Activated CD8-positive, alpha-beta memory T cell treated with anti-CD3 and anti-CD28 coated beads, Interleukin-2, amount 50 U/mL, for 48 hours (primary cell): ENCODE measurements around the gene MEIOC.
"Not testable (repeated sequence)": the region's sequence is repeated elsewhere in the genome, so short reads cannot be mapped to it uniquely, and the experiment has no call there.

ENCODE experiments used
- DNase-seq: peaks from one replicate; pipeline ENCODE4 v3.0.0-alpha.2; 2020

Gene MEIOC

GRCh38 chr17:44655983-44656710 lies at the start of gene MEIOC:
TSS of gene MEIOC (plus strand) at chr17:44656468. CDS start at chr17:44656614, 146 bp downstream.
- peak; percentile 73 for DNase-seq

GRCh38 chr17:44606658-44607057 lies 49.6 kb upstream of the MEIOC start:
- DNase-seq = no peak

DNA sequence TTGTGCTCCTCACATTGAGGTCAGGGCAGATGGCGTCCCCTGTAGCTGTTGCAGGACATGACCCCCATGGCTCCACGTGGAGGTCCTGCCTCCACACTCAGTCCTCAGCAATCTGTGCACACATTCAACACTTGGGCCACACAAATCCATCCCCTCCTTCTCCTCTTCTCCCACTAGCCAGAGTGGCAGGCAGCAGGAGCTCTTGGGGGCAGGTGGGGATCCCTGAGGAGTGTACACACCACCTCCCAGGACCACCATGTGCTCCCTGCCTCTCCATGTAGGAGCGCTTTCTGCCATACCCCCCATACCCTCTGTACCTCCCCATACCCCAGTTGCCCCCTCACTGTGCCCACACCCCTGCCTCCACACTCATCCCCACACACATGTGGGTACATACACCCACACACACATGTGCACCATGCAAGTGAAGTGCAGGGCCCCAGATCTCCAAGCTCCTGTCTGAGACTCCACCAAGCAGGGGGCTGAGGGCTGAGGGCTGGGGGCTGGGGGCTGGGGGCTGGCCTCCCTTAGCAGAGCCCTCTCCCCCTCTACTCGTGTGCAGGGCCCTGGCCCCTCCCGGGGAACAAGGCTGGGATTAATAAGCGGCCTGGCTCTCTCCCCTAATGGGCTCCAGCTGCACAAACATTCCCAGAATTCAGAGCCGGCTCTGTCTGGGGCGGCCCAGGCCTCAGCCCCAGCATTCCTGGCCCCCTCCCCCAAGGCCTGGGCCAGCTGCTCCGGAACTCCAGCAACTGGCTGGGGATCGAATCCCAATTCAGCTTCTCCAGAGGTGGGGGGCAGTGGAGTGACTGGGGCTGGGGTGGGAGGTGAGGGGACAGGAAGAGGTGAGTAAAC lies 48.2 kb upstream of the MEIOC start:
- DNase-seq = no peak

GRCh38 chr17:44608727-44609435 lies 47.4 kb upstream of the MEIOC start:
- no peak for DNase-seq

DNA sequence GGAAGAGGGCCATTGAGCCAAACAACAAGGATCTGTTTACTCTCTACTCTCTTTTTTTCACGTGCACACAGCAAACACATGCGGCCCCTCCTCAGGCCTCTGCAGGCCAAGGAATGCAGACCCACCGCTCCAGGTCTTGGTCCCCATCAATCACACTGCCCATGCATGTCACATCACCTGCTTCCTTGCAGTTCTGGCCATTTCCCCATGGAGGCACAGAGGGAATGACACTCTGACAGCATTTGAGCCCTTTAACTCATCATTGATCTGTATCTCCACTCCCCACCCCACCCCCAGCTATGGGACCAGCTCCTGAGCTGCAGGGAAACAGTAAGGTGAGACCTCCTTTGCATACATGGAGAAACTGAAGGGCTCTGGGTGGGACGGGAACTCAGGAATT lies 45.9 kb upstream of the MEIOC start:
- no peak for DNase-seq

DNA sequence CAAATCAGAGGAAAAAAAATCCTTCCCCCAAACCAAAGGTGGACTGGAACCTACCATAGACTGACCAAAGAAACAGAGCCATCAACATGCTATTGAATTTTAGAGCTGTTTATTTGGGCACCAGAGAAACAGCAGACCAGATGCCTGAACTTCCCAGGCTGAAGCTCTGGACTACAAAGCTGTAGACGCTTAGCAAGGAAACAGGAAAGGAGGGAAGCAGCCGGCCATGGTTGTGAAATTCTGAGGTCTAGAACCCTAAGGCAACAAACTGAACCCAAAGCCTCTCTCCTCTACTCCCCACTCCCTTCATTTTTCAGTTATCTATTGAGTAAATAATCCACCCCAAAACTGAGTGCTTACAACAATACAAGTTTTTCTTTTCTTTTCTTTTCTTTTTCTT lies 45.4 kb upstream of the MEIOC start:
- no peak for DNase-seq

DNA sequence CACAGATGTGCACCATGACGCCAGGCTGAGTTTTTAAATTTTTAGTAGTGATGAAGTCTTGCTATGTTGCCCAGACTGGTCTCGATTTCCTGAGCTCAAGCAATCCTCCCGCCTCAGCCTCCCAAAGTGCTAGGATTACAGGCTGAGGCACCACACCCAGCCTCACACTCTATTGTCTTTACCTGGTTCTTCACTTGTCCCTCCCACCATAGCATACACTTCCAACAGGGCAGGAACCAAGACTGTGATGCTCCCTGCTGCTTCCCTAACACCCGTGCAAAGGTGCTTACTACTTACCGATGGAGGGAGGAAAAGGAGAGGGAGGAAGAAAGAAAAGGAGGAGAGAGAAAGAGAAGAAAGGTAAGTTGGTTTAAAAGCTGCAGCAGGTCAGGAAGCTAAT lies 41.4 kb upstream of the MEIOC start:
- DNase-seq = no peak

DNA sequence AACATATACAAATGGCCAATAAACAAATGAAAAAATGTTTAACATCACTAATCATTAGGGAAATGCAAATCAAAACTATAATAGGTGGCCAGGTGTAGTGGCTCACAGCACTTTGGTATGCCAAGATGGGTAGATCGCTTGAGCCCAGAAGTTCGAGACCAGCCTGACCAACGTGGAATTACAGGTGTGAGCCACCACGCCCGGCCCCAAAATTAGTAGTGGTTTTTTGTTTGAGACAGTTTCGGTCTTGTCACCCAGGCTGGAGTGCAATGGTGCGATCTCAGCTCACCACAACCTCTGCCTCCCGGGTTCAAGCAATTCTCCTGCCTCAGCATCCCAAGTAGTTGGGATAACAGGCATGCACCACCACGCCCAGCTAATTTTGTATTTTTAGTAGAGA lies 37.6 kb upstream of the MEIOC start:
- not testable (repeated sequence) for DNase-seq

GRCh38 chr17:44623070-44623725 lies 33.1 kb upstream of the MEIOC start:
- no peak for DNase-seq

GRCh38 chr17:44627513-44628242 lies 28.6 kb upstream of the MEIOC start:
- no peak for DNase-seq

GRCh38 chr17:44628243-44629188 lies 27.8 kb upstream of the MEIOC start:
- no peak for DNase-seq

- DNase-seq = no peak
Measured at GRCh38 chr17:44629314-44629713, 27.0 kb upstream of the MEIOC start.

GRCh38 chr17:44630703-44631102 lies 25.6 kb upstream of the MEIOC start:
- DNase-seq = no peak

DNA sequence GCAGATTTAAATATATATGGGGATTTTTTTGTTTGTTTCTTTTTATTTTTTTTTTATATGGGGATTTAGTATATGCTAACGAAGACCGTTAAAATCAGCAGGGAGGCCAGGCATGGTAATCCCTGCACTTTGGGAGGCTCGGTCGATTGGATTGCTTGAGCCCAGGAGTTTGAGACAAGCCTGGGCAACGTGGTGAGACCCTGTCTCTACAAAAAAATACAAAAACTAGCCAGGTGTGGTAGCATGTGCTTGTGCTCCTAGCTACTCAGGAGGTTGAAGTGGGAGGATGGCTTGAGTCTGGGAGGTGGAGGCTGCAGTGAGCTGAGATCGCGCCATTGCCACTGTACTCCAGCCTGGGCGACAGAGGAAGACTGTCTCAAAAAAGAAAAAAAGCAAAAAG lies 22.3 kb upstream of the MEIOC start:
- DNase-seq = no peak

GRCh38 chr17:44634401-44634800 lies 21.9 kb upstream of the MEIOC start:
- DNase-seq = not testable (repeated sequence)

DNA sequence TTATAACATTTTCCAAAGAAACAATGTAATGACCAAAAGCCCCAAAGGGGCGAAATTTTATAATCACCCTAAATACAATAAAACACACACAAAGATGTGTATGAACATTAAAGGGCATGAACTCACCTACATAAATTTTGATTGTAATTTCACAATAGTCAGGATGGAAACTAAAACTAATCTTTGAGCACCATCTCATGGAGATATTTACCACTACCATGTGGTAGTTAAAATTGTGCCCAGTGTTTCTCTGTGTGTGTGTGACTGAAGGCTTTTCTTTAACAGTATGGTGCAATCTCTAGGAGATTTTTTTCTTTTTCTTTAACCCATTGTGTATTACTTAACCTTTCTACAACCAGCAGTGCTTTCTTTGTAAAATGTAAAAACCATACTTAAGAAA lies 19.7 kb upstream of the MEIOC start:
- no peak for DNase-seq

- DNase-seq = no peak
Measured at GRCh38 chr17:44637066-44637465, 19.2 kb upstream of the MEIOC start.

- no peak for DNase-seq
Measured at GRCh38 chr17:44642834-44643233, 13.4 kb upstream of the MEIOC start.

DNA sequence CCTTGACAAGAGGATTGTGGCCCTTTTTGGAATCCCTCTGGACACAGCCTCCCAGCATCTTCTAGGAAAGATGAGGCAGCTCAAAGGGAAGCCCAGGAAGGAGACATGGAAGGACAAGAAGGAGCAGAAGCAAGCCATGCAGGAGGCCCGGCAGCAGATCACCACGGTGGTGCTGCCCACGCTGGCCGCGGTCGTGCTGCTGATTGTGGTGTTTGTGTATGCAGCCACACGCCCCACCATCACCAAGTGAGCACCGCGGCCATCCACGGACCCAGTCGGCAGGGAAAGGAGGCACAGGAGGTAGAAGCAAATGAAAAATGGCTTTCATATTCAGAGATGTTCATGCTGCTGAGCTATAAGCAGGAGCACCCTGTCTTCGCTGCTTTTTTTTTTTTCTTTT lies 10.9 kb upstream of the MEIOC start:
- no peak for DNase-seq

DNA sequence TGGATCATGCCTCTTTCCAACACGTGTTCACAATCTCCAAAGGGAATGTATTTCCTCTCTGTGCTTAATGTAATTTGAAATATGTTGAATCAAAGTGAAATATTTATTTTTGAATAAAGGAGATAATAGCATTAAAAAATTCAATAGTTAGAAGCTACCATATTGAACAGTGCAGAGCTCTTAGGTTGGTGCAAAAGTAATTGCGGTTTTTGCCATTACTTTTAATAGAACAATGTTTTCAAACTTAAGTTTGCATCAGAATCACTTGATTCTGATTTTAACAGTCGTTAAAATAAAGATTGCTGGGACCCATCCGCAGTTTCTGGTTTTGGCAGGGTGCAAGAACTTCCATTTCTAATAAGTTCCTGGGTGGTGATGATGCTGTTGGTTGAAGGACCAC lies 10.0 kb upstream of the MEIOC start:
- no peak for DNase-seq

DNA sequence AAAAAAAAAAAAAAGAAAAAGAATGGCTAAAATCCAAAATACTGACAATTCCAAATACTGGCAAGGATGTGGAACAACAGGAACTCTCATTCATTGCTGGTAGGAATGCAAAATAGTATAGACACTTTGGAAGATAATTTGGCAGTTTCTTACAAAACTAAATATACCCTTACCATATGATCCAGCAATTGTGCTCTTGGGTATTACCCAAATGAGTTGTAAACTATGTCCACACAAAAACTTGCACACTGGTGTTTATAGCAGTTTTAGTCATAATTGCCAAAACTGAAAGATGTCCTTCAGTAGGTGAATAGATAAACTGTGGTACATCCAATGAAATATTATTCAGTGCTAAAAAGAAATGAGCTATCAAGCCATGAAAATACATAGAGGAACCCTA lies 8.5 kb upstream of the MEIOC start:
- no peak for DNase-seq
